ENCODE measurements around the gene PPA1. TPM values are rescaled to one million over a fixed set of nuclear protein-coding genes. Genes with fewer than 3 reads are reported as not detected.

Gene PPA1
- total RNA-seq, 1 donor from 2014 or later: 82.4 TPM

- DNase-seq: no peak
Observed at GRCh38 chr10:70255329-70256299, 22.4 kb upstream of the PPA1 start.

GRCh38 chr10:70254778-70255328, 21.6 kb upstream of the PPA1 start:
- peaks cover 2% of the 10 kb centered on the region for H3K9me3 Mint-ChIP-seq (ENCODE audit: unreplicated experiment)

More at GRCh38 chr10:70255329-70256299, 22.4 kb upstream of the PPA1 start:
- H3K27me3 Mint-ChIP-seq (ENCODE audit: unreplicated experiment): peaks cover 6% of the 10 kb centered on the region
- H3K4me1 Mint-ChIP-seq (ENCODE audit: low read depth, unreplicated experiment): no peaks in the 10 kb centered on the region
- H3K4me3 Mint-ChIP-seq (ENCODE audit: unreplicated experiment): no peak overlapping the region
- H3K9me3 Mint-ChIP-seq (ENCODE audit: unreplicated experiment): peaks cover 2% of the 10 kb centered on the region
- no peak overlapping the region for H3K27ac Mint-ChIP-seq (ENCODE audit: unreplicated experiment)
- peaks cover 7% of the 10 kb centered on the region for H3K36me3 Mint-ChIP-seq (ENCODE audit: unreplicated experiment)
- TF ChIP-seq, protein P1, sequence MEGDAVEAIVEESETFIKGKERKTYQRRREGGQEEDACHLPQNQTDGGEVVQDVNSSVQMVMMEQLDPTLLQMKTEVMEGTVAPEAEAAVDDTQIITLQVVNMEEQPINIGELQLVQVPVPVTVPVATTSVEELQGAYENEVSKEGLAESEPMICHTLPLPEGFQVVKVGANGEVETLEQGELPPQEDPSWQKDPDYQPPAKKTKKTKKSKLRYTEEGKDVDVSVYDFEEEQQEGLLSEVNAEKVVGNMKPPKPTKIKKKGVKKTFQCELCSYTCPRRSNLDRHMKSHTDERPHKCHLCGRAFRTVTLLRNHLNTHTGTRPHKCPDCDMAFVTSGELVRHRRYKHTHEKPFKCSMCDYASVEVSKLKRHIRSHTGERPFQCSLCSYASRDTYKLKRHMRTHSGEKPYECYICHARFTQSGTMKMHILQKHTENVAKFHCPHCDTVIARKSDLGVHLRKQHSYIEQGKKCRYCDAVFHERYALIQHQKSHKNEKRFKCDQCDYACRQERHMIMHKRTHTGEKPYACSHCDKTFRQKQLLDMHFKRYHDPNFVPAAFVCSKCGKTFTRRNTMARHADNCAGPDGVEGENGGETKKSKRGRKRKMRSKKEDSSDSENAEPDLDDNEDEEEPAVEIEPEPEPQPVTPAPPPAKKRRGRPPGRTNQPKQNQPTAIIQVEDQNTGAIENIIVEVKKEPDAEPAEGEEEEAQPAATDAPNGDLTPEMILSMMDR (IDR thresholded peaks at IDR 0.05; ENCODE audit: partially characterized antibody, unreplicated experiment): no peak

DNA sequence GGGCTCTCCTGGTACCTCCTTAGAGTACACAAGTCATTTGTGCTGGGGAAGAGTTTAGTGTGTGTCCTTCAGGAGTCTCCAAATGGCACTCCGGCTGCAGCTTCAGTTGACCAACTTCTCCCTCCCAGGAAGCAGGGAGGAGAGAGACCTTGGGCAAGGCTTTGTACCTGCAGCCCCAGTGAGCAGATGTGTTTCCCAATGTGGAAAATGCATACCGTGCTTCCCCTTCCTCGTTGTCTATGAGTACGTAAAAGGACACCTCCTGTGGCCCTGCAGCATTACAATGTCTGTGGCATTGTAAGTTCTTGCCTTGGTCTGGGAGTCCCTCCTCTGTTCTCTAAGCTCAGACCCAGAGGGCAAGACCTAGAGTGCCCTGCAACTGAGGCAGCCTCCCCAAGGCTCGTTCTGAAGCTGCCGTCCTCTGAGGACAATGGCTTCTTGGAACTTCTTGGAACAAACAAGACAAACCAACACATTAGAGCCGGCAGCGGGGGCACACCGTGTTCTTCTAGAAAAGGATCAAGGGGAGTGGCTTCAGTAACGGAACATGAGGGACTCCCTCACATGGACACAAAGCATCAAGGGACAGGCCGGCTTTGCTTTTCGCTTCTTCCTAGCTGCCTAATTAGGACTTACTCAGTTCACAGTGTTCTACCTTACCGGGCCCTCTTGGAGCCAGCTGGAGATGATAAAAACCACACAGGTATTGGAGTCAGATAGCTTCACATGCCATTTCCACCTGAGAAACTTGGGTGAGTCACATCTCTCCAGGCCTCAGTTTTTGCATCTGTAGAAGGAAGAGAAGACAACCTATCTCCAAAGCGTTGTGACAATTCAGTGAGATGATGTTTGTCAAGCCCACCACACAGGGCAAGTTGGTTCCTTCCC, 20.9 kb upstream of the PPA1 start:
- Mint-ChIP-seq H3K27ac (ENCODE audit: unreplicated experiment) (no peak overlapping the region), H3K36me3 (ENCODE audit: unreplicated experiment) (peaks cover 9% of the 10 kb centered on the region), H3K4me1 (ENCODE audit: low read depth, unreplicated experiment) (no peaks in the 10 kb centered on the region), H3K27me3 (ENCODE audit: unreplicated experiment) (peaks cover 6% of the 10 kb centered on the region), H3K4me3 (ENCODE audit: unreplicated experiment) (no peak overlapping the region), H3K9me3 (ENCODE audit: unreplicated experiment) (peaks cover 2% of the 10 kb centered on the region)
- no peak for DNase-seq
- TF ChIP-seq, protein P1 (IDR thresholded peaks at IDR 0.05; ENCODE audit: partially characterized antibody, unreplicated experiment): no peak

More at GRCh38 chr10:70254778-70255328, 21.6 kb upstream of the PPA1 start:
- Mint-ChIP-seq H3K4me1 (ENCODE audit: low read depth, unreplicated experiment) (no peaks in the 10 kb centered on the region), H3K27me3 (ENCODE audit: unreplicated experiment) (peaks cover 6% of the 10 kb centered on the region), H3K36me3 (ENCODE audit: unreplicated experiment) (peaks cover 9% of the 10 kb centered on the region), H3K4me3 (ENCODE audit: unreplicated experiment) (no peak overlapping the region), H3K27ac (ENCODE audit: unreplicated experiment) (no peak overlapping the region)
- TF ChIP-seq, protein P1 (IDR thresholded peaks at IDR 0.05; ENCODE audit: partially characterized antibody, unreplicated experiment): no peak
- no peak for DNase-seq

- Mint-ChIP-seq H3K4me3 (ENCODE audit: unreplicated experiment) (no peak overlapping the region), H3K4me1 (ENCODE audit: low read depth, unreplicated experiment) (no peaks in the 10 kb centered on the region), H3K27ac (ENCODE audit: unreplicated experiment) (no peak overlapping the region), H3K27me3 (ENCODE audit: unreplicated experiment) (peaks cover 4% of the 10 kb centered on the region), H3K9me3 (ENCODE audit: unreplicated experiment) (peaks cover 2% of the 10 kb centered on the region), H3K36me3 (ENCODE audit: unreplicated experiment) (peaks cover 9% of the 10 kb centered on the region)
- TF ChIP-seq, protein P1 (IDR thresholded peaks at IDR 0.05; ENCODE audit: partially characterized antibody, unreplicated experiment): no peak
- DNase-seq: no peak
Observed at GRCh38 chr10:70250961-70251680, 17.9 kb upstream of the PPA1 start.

Measured in glutamatergic neuron (in vitro differentiated cells).